ENCODE results near the gene PIPOX. TPM values are rescaled to one million over a fixed set of nuclear protein-coding genes. Genes with fewer than 3 reads are reported as not detected.

Gene PIPOX
- total RNA-seq, 1 donor from 2014 or later = 3.8 TPM

GRCh38 chr17:29007456-29007855 lies 35.5 kb upstream of the PIPOX start:
- Mint-ChIP-seq H3K27ac (no peak overlapping the region), H3K27me3 (peaks cover 92% of the 10 kb centered on the region), H3K9me3 (no peaks in the 10 kb centered on the region), H3K4me1 (ENCODE audit: unreplicated experiment) (peaks cover 6% of the 10 kb centered on the region), H3K4me3 (no peak overlapping the region), H3K36me3 (no peaks in the 10 kb centered on the region)
- TF ChIP-seq, protein P1, sequence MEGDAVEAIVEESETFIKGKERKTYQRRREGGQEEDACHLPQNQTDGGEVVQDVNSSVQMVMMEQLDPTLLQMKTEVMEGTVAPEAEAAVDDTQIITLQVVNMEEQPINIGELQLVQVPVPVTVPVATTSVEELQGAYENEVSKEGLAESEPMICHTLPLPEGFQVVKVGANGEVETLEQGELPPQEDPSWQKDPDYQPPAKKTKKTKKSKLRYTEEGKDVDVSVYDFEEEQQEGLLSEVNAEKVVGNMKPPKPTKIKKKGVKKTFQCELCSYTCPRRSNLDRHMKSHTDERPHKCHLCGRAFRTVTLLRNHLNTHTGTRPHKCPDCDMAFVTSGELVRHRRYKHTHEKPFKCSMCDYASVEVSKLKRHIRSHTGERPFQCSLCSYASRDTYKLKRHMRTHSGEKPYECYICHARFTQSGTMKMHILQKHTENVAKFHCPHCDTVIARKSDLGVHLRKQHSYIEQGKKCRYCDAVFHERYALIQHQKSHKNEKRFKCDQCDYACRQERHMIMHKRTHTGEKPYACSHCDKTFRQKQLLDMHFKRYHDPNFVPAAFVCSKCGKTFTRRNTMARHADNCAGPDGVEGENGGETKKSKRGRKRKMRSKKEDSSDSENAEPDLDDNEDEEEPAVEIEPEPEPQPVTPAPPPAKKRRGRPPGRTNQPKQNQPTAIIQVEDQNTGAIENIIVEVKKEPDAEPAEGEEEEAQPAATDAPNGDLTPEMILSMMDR (conservative IDR thresholded peaks at IDR 0.05) = no peak
- DNase-seq (ENCODE audit: extremely low spot score, unreplicated experiment) = no peak

GRCh38 chr17:29007860-29008455 lies 35.0 kb upstream of the PIPOX start:
- Mint-ChIP-seq H3K4me1 (ENCODE audit: unreplicated experiment) (peaks cover 6% of the 10 kb centered on the region), H3K27ac (no peak overlapping the region), H3K36me3 (no peaks in the 10 kb centered on the region), H3K4me3 (no peak overlapping the region), H3K9me3 (no peaks in the 10 kb centered on the region), H3K27me3 (peaks cover 90% of the 10 kb centered on the region)
- TF ChIP-seq, protein P1 (conservative IDR thresholded peaks at IDR 0.05) = no peak
- DNase-seq (ENCODE audit: extremely low spot score, unreplicated experiment) = no peak

- no peak overlapping the region for H3K4me3 Mint-ChIP-seq
- no peaks in the 10 kb centered on the region for H3K9me3 Mint-ChIP-seq
- no peak overlapping the region for H3K27ac Mint-ChIP-seq
- peaks cover 86% of the 10 kb centered on the region for H3K27me3 Mint-ChIP-seq
- TF ChIP-seq, protein P1 (conservative IDR thresholded peaks at IDR 0.05) = no peak
- H3K4me1 Mint-ChIP-seq (ENCODE audit: unreplicated experiment) = peaks cover 6% of the 10 kb centered on the region
- DNase-seq (ENCODE audit: extremely low spot score, unreplicated experiment) = no peak
- H3K36me3 Mint-ChIP-seq = no peaks in the 10 kb centered on the region
Observed at GRCh38 chr17:29008591-29008990, 34.4 kb upstream of the PIPOX start.

DNA sequence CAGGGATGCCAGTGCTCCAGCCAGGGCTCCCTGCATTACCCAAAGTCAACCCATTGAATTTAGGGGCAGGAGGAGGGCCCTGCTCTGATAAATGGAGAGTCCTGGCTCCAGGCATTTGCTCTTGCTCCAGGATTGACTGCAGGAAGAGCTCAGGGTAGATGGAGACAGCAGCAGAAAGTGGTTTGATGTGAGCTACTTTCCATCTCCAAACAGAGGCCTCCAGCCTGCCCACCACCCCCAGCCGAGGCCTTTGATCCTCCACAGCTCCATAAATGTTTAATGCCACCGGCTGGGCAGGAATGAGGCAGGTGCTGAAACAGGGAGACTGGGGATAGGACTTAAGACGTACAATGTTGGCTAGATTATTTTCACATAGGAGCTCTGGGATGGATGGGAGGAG lies 32.8 kb upstream of the PIPOX start:
- H3K9me3 Mint-ChIP-seq = no peaks in the 10 kb centered on the region
- H3K36me3 Mint-ChIP-seq = no peaks in the 10 kb centered on the region
- TF ChIP-seq, protein P1 (conservative IDR thresholded peaks at IDR 0.05) = no peak
- no peak overlapping the region for H3K27ac Mint-ChIP-seq
- peaks cover 86% of the 10 kb centered on the region for H3K27me3 Mint-ChIP-seq
- H3K4me1 Mint-ChIP-seq (ENCODE audit: unreplicated experiment) = peaks cover 6% of the 10 kb centered on the region
- DNase-seq (ENCODE audit: extremely low spot score, unreplicated experiment) = no peak
- H3K4me3 Mint-ChIP-seq = no peak overlapping the region

DNA sequence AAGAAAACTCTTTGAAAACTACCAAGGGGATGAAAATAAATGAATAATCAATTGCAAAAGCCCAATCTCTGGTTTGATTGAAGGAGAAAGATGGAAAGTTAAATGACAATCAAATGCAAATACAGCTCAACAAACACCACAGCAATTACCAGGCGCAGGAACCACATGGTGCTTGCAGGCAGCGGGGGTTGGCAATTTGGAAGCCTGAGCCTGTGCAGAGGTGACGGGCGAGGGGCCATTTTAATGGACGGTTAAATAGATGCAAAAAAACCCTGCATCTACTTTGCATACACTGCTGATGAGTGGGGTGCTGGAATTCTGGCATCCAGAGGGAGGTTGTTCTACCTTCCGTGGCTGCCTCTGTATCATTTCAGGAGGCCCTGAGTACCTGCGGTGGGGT lies 32.4 kb upstream of the PIPOX start:
- no peaks in the 10 kb centered on the region for H3K36me3 Mint-ChIP-seq

More for the DNA sequence above, 32.4 kb upstream of the PIPOX start:
- no peak overlapping the region for H3K27ac Mint-ChIP-seq
- H3K9me3 Mint-ChIP-seq = no peaks in the 10 kb centered on the region
- no peak overlapping the region for H3K4me3 Mint-ChIP-seq
- H3K4me1 Mint-ChIP-seq (ENCODE audit: unreplicated experiment) = peaks cover 6% of the 10 kb centered on the region
- TF ChIP-seq, protein P1 (conservative IDR thresholded peaks at IDR 0.05) = no peak
- no peak for DNase-seq (ENCODE audit: extremely low spot score, unreplicated experiment)
- peaks cover 87% of the 10 kb centered on the region for H3K27me3 Mint-ChIP-seq
